Rectal smooth muscle tissue (tissue), 1 donor: ENCODE data around the gene CYB5R3.
"Not testable (repeated sequence)": the region's sequence is repeated elsewhere in the genome, so short reads cannot be mapped to it uniquely, and the experiment has no call there.

Experiments used
- H3K27ac ChIP-seq: one replicate; pipeline ENCODE4 v1.7.0; 2013; ENCODE audit warnings: low read depth, low read length, inconsistent platforms
- H3K27me3 ChIP-seq: one replicate; pipeline ENCODE4 v1.7.0; 2013; ENCODE audit warnings: low read length; ENCODE audit not compliant: control insufficient read depth, insufficient read depth
- H3K36me3 ChIP-seq: one replicate; pipeline ENCODE4 v1.7.0; 2013; ENCODE audit warnings: low read length; ENCODE audit not compliant: control insufficient read depth, insufficient read depth
- H3K4me1 ChIP-seq: one replicate; pipeline ENCODE4 v1.7.0; 2013; ENCODE audit warnings: low read length; ENCODE audit not compliant: control insufficient read depth, insufficient read depth
- H3K4me3 ChIP-seq: one replicate; pipeline ENCODE4 v1.7.0; 2013; ENCODE audit warnings: low read length
- H3K9ac ChIP-seq: one replicate; pipeline ENCODE4 v1.7.0; 2013; ENCODE audit warnings: low read length

The CYB5R3 gene

GRCh38 chr22:42574468-42574867, 74.7 kb downstream of the CYB5R3 start:
- H3K36me3 ChIP-seq, H3K9ac ChIP-seq, H3K27ac ChIP-seq, H3K4me1 ChIP-seq, H3K27me3 ChIP-seq, H3K4me3 ChIP-seq: not testable (repeated sequence)

- not testable (repeated sequence) for H3K4me3 ChIP-seq, H3K9ac ChIP-seq, H3K27me3 ChIP-seq, H3K27ac ChIP-seq, H3K36me3 ChIP-seq, H3K4me1 ChIP-seq
These were observed 75.1 kb downstream of the CYB5R3 start for GRCh38 chr22:42574046-42574445.

- H3K4me1 ChIP-seq, H3K36me3 ChIP-seq, H3K9ac ChIP-seq: not testable (repeated sequence)
These were observed 78.1 kb downstream of the CYB5R3 start for GRCh38 chr22:42571068-42571467.

GRCh38 chr22:42570580-42570979, 78.6 kb downstream of the CYB5R3 start:
- H3K27me3 ChIP-seq, H3K27ac ChIP-seq, H3K36me3 ChIP-seq, H3K4me3 ChIP-seq, H3K4me1 ChIP-seq, H3K9ac ChIP-seq: not testable (repeated sequence)

More at GRCh38 chr22:42571068-42571467, 78.1 kb downstream of the CYB5R3 start:
- H3K27me3 ChIP-seq, H3K27ac ChIP-seq, H3K4me3 ChIP-seq: not testable (repeated sequence)

- H3K4me1 ChIP-seq, H3K27ac ChIP-seq, H3K36me3 ChIP-seq, H3K4me3 ChIP-seq, H3K27me3 ChIP-seq, H3K9ac ChIP-seq: not testable (repeated sequence)
These were observed 81.2 kb downstream of the CYB5R3 start for GRCh38 chr22:42567950-42568349.
